Bronchial epithelial cell (primary cell): ENCODE results near the gene SLFN5. TPM values are rescaled to one million over a fixed set of nuclear protein-coding genes. Genes with fewer than 3 reads are reported as not detected.
A peak's percentile ranks its signal among the peaks of the same experiment; 100 is the strongest.

Experiments used
- DNase-seq: peaks from one replicate; pipeline ENCODE4 v3.0.0-alpha.2; 2010; ENCODE audit warnings: low read depth
- FAIRE-seq: peaks from 2 replicates; lab custom pipeline; 2011; peaks lifted over from hg19 to GRCh38; lab: Jason Lieb, UNC
- H3K27me3 ChIP-seq: 2 replicates; pipeline ENCODE4 v1.5.1; 2011; ENCODE audit warnings: low read length; ENCODE audit not compliant: control insufficient read depth, insufficient read depth
- H3K36me3 ChIP-seq: 2 replicates; pipeline ENCODE4 v1.5.1; 2011; ENCODE audit warnings: low read length; ENCODE audit not compliant: control insufficient read depth, insufficient read depth
- H3K4me3 ChIP-seq: 2 replicates; pipeline ENCODE4 v1.5.1; 2011; ENCODE audit warnings: mild to moderate bottlenecking, low read depth, low read length, control low read depth
- total RNA-seq: library from RNA; depleted of rRNA; stranded (reverse); fragments of >200 nt; gene quantifications from 2 replicates; pipeline ENCODE4 v1.2.1, GENCODE V29; 2014
- TF ChIP-seq, protein P1 (sequence below): IDR thresholded peaks from 2 replicates; pipeline ENCODE4 v1.5.1; 2011; ENCODE audit warnings: mild to moderate bottlenecking, moderate library complexity, low read length, control low read depth, inconsistent platforms; ENCODE audit not compliant: insufficient read depth, severe bottlenecking

Gene SLFN5
- total RNA-seq, 1 donor from 2014 or later: 104 TPM

GRCh38 chr17:35214192-35214591 lies 28.7 kb upstream of the SLFN5 start:
- Histone ChIP-seq H3K36me3 (no peaks in the 10 kb centered on the region), H3K27me3 (peaks cover 2% of the 10 kb centered on the region), H3K4me3 (no peak overlapping the region)
- TF ChIP-seq, protein P1, sequence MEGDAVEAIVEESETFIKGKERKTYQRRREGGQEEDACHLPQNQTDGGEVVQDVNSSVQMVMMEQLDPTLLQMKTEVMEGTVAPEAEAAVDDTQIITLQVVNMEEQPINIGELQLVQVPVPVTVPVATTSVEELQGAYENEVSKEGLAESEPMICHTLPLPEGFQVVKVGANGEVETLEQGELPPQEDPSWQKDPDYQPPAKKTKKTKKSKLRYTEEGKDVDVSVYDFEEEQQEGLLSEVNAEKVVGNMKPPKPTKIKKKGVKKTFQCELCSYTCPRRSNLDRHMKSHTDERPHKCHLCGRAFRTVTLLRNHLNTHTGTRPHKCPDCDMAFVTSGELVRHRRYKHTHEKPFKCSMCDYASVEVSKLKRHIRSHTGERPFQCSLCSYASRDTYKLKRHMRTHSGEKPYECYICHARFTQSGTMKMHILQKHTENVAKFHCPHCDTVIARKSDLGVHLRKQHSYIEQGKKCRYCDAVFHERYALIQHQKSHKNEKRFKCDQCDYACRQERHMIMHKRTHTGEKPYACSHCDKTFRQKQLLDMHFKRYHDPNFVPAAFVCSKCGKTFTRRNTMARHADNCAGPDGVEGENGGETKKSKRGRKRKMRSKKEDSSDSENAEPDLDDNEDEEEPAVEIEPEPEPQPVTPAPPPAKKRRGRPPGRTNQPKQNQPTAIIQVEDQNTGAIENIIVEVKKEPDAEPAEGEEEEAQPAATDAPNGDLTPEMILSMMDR: no peak
- FAIRE-seq (peak; percentile 62), DNase-seq (no peak)

GRCh38 chr17:35214631-35215273 lies 28.1 kb upstream of the SLFN5 start:
- Histone ChIP-seq H3K36me3 (no peaks in the 10 kb centered on the region), H3K4me3 (no peak overlapping the region), H3K27me3 (peaks cover 2% of the 10 kb centered on the region)
- TF ChIP-seq, protein P1: no peak
- DNase-seq: no peak
- no peak for FAIRE-seq

GRCh38 chr17:35217107-35217506 lies 25.8 kb upstream of the SLFN5 start:
- H3K27me3 ChIP-seq: peaks cover 2% of the 10 kb centered on the region
- TF ChIP-seq, protein P1: no peak
- H3K4me3 ChIP-seq: no peak overlapping the region
- no peaks in the 10 kb centered on the region for H3K36me3 ChIP-seq
- DNase-seq (no peak), FAIRE-seq (no peak)

- no peak for FAIRE-seq
- TF ChIP-seq, protein P1: no peak
- no peaks in the 10 kb centered on the region for H3K36me3 ChIP-seq
Measured at GRCh38 chr17:35218915-35219314, 24.0 kb upstream of the SLFN5 start.

DNA sequence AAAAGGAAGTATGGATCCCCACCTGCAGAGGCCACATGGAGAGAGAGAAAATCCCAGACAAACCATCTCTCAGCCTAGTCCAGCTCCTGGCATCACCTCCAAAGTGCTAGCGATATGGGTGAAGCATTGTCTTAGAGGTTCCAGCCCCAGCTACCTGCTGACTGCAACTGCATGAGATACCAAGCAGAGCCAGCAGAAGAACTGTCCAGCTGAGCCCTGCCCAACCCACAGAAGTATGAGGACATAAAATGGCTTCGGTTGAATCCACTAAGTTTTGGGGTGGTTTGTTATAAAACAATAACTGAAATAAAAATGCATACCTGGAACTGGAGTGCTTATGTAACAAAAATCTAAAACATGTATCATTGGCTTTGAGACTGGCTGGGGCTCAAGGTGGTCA lies 20.4 kb upstream of the SLFN5 start:
- Histone ChIP-seq H3K27me3 (no peaks in the 10 kb centered on the region), H3K4me3 (no peak overlapping the region), H3K36me3 (no peaks in the 10 kb centered on the region)
- no peak for DNase-seq
- TF ChIP-seq, protein P1: no peak
- FAIRE-seq: no peak

More at GRCh38 chr17:35218915-35219314, 24.0 kb upstream of the SLFN5 start:
- DNase-seq: no peak
- no peak overlapping the region for H3K4me3 ChIP-seq
- H3K27me3 ChIP-seq: peaks cover 2% of the 10 kb centered on the region

DNA sequence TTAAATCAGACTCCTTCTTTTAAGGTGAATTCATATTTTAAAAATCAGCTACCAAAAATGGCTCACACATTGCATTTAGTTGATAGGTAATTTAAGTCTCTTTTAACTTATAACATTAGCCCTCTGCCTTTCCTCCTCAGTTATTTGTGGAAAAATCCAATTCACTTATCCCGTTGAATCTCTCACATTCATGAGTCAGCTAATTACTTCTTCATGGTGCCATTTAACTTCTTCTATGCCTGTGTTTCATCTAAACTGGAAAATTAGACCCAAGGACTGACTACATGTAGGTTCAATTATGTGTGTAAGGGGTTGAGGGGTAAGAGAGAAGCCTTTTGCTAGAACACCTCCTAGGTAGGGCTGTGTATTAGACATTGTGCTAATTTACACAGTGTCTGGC lies 18.4 kb upstream of the SLFN5 start:
- TF ChIP-seq, protein P1: no peak
- no peak overlapping the region for H3K4me3 ChIP-seq

More for the DNA sequence above, 18.4 kb upstream of the SLFN5 start:
- no peaks in the 10 kb centered on the region for H3K27me3 ChIP-seq
- no peak for FAIRE-seq
- H3K36me3 ChIP-seq: no peaks in the 10 kb centered on the region
- no peak for DNase-seq
